ENCODE data around the gene C7orf57.
"Not testable (repeated sequence)": the region's sequence is repeated elsewhere in the genome, so short reads cannot be mapped to it uniquely, and the experiment has no call there.

Gene C7orf57

DNA sequence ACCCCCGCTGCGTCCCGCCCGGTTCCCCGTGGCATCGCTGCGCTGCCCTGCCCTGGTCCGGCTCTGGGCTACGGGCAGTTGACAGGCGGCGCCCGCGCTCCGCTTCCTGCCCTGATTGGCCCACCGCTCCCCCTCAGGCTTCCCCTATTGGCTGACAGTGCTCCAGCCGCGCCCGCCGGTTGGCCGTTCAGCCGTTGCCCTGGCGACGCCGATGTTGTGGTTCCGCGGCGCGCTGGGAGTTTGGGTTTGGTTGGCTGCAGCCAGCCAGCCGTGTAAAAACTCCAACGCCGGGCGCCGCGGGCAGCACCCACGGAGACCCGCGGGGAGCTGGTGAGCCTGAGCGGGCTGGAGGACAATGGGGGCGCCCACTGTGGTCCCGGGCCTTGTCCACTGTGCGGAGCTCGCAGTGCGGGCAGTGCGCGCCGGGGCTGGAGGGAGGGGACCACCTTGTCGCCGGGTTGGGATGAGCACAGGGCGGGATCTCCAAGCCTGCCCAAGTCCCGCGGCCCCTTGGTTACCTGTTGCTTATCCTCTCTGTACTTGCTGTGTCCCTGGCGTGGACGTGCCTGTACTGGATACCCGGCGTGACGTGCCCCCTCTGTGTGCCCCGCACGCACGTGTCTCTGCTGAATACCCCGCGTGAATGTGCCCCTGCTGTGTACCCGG, at the start of gene C7orf57:
TSS of gene C7orf57 (plus strand) at position 243 of the 666 bp plus-strand sequence. CDS start 766 bp downstream, outside the sequence.
- Histone ChIP-seq H3K27me3 (ENCODE audit: insufficient read depth, low read length) (no peaks in the 10 kb centered on the region), H3K4me2 (ENCODE audit: low read length) (peak within 1 kb of the TSS; percentile 76), H3K4me3 (ENCODE audit: low read depth, low read length, poor library complexity, severe bottlenecking) (peak within 1 kb of the TSS; percentile 62), H3K9me3 (ENCODE audit: low read length) (no peaks in the 10 kb centered on the region), H3K27ac (ENCODE audit: low read depth, low read length, poor library complexity, severe bottlenecking) (no peak within 1 kb of the TSS), H4K20me1 (ENCODE audit: insufficient read depth, low read length) (no peaks in the 10 kb centered on the region), H3K9me2 (ENCODE audit: low read depth, low read length) (no peaks in the 10 kb centered on the region), H3K4me1 (ENCODE audit: insufficient read depth, low read length, severe bottlenecking) (peaks cover 15% of the 10 kb centered on the region), H3F3A (ENCODE audit: insufficient read depth, low read length) (no peaks in the 10 kb centered on the region), H2AFZ (ENCODE audit: low read length) (no peak within 1 kb of the TSS), H3K36me3 (ENCODE audit: insufficient read depth, low read length) (no peaks in the 10 kb centered on the region), H3K9ac (ENCODE audit: low read length) (no peak within 1 kb of the TSS), H3K79me2 (ENCODE audit: insufficient read depth, low read length) (no peaks in the 10 kb centered on the region)
- TF ChIP-seq EZH2 (IDR thresholded peaks at IDR 0.05; ENCODE audit: borderline replicate concordance, low read length): no peak
- TF ChIP-seq, protein P1, sequence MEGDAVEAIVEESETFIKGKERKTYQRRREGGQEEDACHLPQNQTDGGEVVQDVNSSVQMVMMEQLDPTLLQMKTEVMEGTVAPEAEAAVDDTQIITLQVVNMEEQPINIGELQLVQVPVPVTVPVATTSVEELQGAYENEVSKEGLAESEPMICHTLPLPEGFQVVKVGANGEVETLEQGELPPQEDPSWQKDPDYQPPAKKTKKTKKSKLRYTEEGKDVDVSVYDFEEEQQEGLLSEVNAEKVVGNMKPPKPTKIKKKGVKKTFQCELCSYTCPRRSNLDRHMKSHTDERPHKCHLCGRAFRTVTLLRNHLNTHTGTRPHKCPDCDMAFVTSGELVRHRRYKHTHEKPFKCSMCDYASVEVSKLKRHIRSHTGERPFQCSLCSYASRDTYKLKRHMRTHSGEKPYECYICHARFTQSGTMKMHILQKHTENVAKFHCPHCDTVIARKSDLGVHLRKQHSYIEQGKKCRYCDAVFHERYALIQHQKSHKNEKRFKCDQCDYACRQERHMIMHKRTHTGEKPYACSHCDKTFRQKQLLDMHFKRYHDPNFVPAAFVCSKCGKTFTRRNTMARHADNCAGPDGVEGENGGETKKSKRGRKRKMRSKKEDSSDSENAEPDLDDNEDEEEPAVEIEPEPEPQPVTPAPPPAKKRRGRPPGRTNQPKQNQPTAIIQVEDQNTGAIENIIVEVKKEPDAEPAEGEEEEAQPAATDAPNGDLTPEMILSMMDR (IDR thresholded peaks at IDR 0.05; ENCODE audit: low read length): peak; percentile 17; the same call in 1 of the 2 replicates

GRCh38 chr7:47988496-47989386, 46.6 kb upstream of the C7orf57 start:
- no peak overlapping the region for H3K4me2 ChIP-seq (ENCODE audit: low read length)
- no peaks in the 10 kb centered on the region for H3F3A ChIP-seq (ENCODE audit: insufficient read depth, low read length)
- no peaks in the 10 kb centered on the region for H3K79me2 ChIP-seq (ENCODE audit: insufficient read depth, low read length)
- H3K27ac ChIP-seq (ENCODE audit: low read depth, low read length, poor library complexity, severe bottlenecking): no peak overlapping the region
- no peak for TF ChIP-seq EZH2 (IDR thresholded peaks at IDR 0.05; ENCODE audit: borderline replicate concordance, low read length)
- TF ChIP-seq, protein P1 (IDR thresholded peaks at IDR 0.05; ENCODE audit: low read length): peak; percentile 85
- H3K27me3 ChIP-seq (ENCODE audit: insufficient read depth, low read length): no peaks in the 10 kb centered on the region
- no peaks in the 10 kb centered on the region for H3K9me2 ChIP-seq (ENCODE audit: low read depth, low read length)
- H3K9me3 ChIP-seq (ENCODE audit: low read length): no peaks in the 10 kb centered on the region
- H4K20me1 ChIP-seq (ENCODE audit: insufficient read depth, low read length): no peaks in the 10 kb centered on the region
- no peak overlapping the region for H3K9ac ChIP-seq (ENCODE audit: low read length)
- no peak overlapping the region for H3K4me3 ChIP-seq (ENCODE audit: low read depth, low read length, poor library complexity, severe bottlenecking)
- H3K4me1 ChIP-seq (ENCODE audit: insufficient read depth, low read length, severe bottlenecking): peaks cover 19% of the 10 kb centered on the region
- H2AFZ ChIP-seq (ENCODE audit: low read length): no peak overlapping the region
- H3K36me3 ChIP-seq (ENCODE audit: insufficient read depth, low read length): no peaks in the 10 kb centered on the region

DNA sequence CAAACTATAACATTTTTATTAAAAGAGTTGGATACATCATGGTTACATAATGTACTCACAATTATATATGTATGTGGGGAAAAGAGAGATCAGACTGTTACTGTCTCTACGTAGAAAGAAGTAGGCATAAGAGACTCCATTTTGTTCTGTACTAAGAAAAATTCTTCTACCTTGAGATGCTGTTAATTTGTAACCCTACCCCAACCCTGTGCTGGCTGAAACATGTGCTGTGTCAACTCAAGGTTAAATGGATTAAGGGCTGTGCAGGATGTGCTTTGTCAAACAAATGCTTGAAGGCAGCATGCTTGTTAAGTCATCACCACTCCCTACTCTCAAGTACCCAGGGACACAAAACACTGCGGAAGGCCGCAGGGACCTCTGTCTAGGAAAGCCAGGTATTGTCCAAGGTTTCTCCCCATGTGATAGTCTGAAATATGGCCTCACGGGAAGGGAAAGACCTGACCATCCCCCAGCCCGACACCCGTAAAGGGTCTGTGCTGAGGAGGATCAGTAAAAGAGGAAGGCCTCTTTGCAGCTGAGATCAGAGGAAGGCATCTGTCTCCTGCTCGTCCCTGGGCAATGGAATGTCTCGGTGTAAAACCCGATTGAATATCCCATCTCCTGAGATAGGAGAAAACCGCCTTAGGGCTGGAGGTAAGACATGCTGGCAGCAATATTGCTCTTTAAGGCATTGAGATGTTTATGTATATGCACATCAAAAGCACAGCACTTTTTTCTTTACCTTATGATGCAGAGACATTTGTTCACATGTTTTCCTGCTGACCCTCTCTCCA, 45.5 kb upstream of the C7orf57 start:
- not testable (repeated sequence) for H3K9me2 ChIP-seq (ENCODE audit: low read depth, low read length); H3F3A ChIP-seq (ENCODE audit: insufficient read depth, low read length); H4K20me1 ChIP-seq (ENCODE audit: insufficient read depth, low read length); H3K27ac ChIP-seq (ENCODE audit: low read depth, low read length, poor library complexity, severe bottlenecking); H3K9me3 ChIP-seq (ENCODE audit: low read length); H3K4me2 ChIP-seq (ENCODE audit: low read length); H3K79me2 ChIP-seq (ENCODE audit: insufficient read depth, low read length); H3K4me3 ChIP-seq (ENCODE audit: low read depth, low read length, poor library complexity, severe bottlenecking); H3K27me3 ChIP-seq (ENCODE audit: insufficient read depth, low read length); H2AFZ ChIP-seq (ENCODE audit: low read length); H3K36me3 ChIP-seq (ENCODE audit: insufficient read depth, low read length); H3K9ac ChIP-seq (ENCODE audit: low read length)
- peaks cover 19% of the 10 kb centered on the region for H3K4me1 ChIP-seq (ENCODE audit: insufficient read depth, low read length, severe bottlenecking)
